Upper lobe of left lung (tissue), 4 donors: ENCODE results near the gene CAMK1G.

Source experiments
- EP300 ChIP-seq, 4 donors: sonication (generic); formaldehyde crosslinking; IDR thresholded peaks; one replicate each; pipeline ENCODE4 v1.5.1; 2017; ENCODE audit warnings: antibody characterized with exemption in 4 of 4, control low read depth in 2 of 4
- POLR2A ChIP-seq, 4 donors: fragments of 450-650 bp; IDR thresholded peaks; one replicate each; pipeline ENCODE4 v1.5.1; 2016 to 2017; ENCODE audit warnings: antibody characterized with exemption in 4 of 4, mild to moderate bottlenecking in 2 of 4
- POLR2AphosphoS5 ChIP-seq, 2 donors: sonication (generic); formaldehyde crosslinking; IDR thresholded peaks; one replicate each; pipeline ENCODE4 v1.5.1; 2017; ENCODE audit warnings: antibody characterized with exemption in 2 of 2
- TF ChIP-seq, protein P1 (sequence below), 6 experiments: fragments of 450-650 bp in 4 of 6; fragments of 200-600 bp in 2 of 6; sonication (generic) in 2 of 6; IDR thresholded peaks; one replicate each; pipeline ENCODE4 v1.5.1; 2016 to 2019; ENCODE audit warnings: antibody characterized with exemption in 6 of 6

- TF ChIP-seq, protein P1, sequence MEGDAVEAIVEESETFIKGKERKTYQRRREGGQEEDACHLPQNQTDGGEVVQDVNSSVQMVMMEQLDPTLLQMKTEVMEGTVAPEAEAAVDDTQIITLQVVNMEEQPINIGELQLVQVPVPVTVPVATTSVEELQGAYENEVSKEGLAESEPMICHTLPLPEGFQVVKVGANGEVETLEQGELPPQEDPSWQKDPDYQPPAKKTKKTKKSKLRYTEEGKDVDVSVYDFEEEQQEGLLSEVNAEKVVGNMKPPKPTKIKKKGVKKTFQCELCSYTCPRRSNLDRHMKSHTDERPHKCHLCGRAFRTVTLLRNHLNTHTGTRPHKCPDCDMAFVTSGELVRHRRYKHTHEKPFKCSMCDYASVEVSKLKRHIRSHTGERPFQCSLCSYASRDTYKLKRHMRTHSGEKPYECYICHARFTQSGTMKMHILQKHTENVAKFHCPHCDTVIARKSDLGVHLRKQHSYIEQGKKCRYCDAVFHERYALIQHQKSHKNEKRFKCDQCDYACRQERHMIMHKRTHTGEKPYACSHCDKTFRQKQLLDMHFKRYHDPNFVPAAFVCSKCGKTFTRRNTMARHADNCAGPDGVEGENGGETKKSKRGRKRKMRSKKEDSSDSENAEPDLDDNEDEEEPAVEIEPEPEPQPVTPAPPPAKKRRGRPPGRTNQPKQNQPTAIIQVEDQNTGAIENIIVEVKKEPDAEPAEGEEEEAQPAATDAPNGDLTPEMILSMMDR (IDR thresholded peaks at IDR 0.05) = no peak
- TF ChIP-seq POLR2AphosphoS5 (IDR thresholded peaks at IDR 0.05) (no peak), POLR2A (IDR thresholded peaks at IDR 0.05) (no peak), EP300 (IDR thresholded peaks at IDR 0.05) (no peak)
These were observed 38.5 kb downstream of the CAMK1G start for GRCh38 chr1:209621741-209622655.
